HL-60/S4 (cell line): ENCODE results near the gene IGF2.

Experiments
- in situ Hi-C: fragments of 300-500 bp; cut with MboI; formaldehyde crosslinking; loops from 2 replicates; pipeline ENCODE4 v1.14.3; 2022; ENCODE audit warnings: low sequenced_read_pairs

Gene IGF2

GRCh38 chr11:2157294-2158040 lies 18.3 kb upstream of the IGF2 start:
- in situ Hi-C loops, result loop anchor here (25.0 kb wide), 1 partner anchor 320 kb away; the partner anchor contains the start of genes SYT8 and TNNI2

- in situ Hi-C loops, result loop anchor here (25.0 kb wide), 1 partner anchor 319 kb away; the partner anchor contains the start of genes SYT8 and TNNI2
Observed at GRCh38 chr11:2156416-2157182, 17.4 kb upstream of the IGF2 start.

GRCh38 chr11:2155511-2155910 lies 16.3 kb upstream of the IGF2 start:
- in situ Hi-C loops, result loop anchor here (25.0 kb wide), 1 partner anchor 318 kb away; the partner anchor contains the start of genes SYT8 and TNNI2

GRCh38 chr11:2154889-2155288 lies 15.7 kb upstream of the IGF2 start:
- in situ Hi-C loops, result loop anchor here (25.0 kb wide), 1 partner anchor 318 kb away; the partner anchor contains the start of genes SYT8 and TNNI2

- in situ Hi-C loops, result loop anchor here (25.0 kb wide), 1 partner anchor 317 kb away; the partner anchor contains the start of genes SYT8 and TNNI2
Observed at GRCh38 chr11:2154195-2154585, 15.0 kb upstream of the IGF2 start.

DNA sequence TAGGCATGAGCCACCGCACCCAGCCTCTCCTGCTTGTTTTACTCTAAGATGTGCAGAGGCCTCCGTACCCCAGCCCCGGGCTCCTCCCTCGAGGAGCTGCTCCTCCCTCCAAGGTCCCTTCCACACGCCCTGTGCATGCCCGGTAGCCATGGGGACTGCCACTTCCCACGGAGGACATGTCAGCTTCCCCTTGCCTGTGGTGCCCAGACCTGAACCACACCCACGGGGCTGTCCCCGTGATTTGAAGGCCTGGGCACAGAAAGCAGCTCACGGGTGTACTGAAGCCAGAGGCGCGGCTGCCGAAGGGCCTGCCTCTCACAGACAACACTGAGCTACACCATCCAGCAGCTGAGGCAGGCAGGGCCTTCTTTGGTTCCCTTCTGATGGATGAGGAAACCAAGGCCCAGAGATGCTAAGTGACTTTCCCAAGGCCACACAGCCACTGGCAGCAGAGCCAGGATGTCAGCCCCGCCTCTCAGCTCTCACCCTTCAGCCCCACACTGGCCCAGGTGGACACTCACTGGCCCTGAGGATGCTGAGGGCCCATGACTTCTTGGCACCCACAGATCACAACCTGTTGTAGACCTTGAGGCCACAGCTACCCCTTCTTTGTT lies 14.5 kb upstream of the IGF2 start:
- in situ Hi-C loops, result loop anchor here (25.0 kb wide), 1 partner anchor 316 kb away; the partner anchor contains the start of genes SYT8 and TNNI2

- in situ Hi-C loops, result loop anchor here (25.0 kb wide), 1 partner anchor 314 kb away; the partner anchor contains the start of genes SYT8 and TNNI2
Observed at GRCh38 chr11:2151500-2152257, 12.5 kb upstream of the IGF2 start.

DNA sequence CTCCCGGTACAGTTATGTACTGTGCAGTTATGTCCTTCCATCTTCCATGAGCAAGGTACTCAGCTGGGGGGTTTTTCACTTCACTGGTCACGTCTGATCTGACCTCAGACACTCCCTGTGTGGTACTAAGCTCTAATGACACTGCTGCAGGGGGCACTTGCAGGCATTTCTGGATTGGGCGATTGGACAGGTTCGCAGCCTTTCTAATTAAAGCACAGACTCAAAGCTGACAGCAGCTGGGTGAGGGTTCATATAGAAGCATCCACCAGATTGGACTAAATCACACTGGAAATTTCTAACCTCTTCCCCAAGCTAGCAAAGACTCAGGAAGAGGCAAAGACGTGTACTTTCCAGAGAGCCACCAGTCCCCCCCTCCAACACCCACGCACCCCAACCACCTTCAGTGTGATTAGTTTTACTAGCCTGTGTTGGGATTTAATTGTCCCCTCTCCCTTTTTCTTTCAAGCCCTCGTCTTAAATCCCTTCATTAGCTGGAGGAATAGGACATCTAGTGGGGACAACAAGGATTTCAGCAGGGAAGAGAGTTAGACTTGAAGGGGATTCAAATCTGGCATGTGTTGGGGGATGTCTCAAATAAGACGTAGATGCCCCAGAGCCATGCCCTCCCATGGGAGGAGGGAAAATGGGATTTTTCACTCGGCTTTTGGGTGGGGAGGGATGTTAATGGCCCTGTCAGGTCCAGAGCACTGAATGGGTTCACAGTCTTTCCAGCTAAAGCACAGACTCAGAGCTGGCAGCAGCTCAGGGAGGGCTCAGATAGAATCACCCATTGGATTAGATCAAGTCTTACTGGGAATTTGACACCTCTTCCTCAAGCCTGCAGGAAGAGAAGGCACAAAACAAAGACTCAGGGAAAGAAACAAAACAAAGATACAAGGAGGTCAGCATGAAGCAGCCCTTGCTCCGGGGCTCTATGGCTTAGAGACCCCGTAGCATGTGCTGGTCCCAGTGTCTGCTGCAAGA lies 11.0 kb upstream of the IGF2 start:
- in situ Hi-C loops, result loop anchor here (25.0 kb wide), 1 partner anchor 313 kb away; the partner anchor contains the start of genes SYT8 and TNNI2

DNA sequence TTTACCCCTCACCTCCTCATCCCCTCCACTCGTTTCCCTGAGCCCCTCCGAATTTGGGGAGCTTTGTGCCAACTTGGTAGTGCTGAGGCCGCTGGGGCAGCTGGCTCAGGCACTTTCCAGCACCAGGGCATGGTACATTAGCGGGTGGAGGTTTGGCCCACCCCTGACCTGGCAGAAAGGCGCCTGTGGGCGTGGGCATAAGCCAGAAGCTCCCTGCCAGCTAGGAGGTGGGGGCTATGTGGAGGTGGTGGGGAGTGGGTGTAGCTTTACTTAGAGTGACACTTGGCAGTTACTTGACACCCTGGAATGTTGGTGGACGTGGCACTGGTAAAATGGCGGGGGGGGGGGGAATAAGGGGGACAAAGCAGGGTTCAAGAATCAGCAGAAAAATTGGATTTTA lies 10.3 kb upstream of the IGF2 start:
- in situ Hi-C loops, result no loop called here

DNA sequence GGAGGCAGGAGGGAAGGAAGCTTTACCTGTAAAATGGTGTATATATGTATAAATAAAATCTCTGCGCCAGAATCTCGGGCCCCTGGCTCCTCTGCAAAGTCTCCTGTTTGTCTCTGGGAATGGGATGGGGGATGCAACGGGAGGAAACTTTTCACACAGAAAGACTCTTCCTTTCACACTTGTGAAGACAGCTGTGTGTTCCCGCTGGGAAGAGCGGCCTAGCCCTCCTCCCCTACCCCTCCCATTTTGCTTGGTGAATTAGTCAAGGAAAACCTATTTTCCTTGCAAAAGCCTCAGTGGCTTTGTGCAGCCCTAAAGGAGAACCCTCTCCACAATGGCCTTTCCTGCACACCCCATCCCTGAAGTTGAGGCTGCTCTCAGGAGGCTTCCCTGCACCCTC lies 9.4 kb upstream of the IGF2 start:
- in situ Hi-C loops, result no loop called here

DNA sequence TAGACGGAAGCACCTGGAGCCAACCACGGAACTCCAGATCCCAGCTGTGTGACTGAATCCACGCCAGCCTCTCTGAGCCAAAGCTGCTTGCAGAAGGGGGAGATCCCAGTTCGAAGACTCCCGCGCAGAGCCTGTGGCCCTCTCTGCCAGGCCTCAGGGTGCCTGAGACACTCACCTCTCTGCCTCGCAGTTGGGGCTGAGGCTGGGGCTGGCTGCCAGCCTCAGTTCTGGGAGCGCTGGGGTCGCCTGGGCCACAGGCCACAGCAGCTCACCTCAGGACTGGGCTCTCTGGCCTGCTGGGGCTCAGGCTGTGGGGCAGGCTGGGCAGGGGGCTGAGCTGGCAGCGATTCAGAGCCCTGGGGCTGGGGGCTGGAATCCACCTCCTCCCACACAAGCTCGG lies 8.2 kb upstream of the IGF2 start:
- in situ Hi-C loops, result no loop called here

DNA sequence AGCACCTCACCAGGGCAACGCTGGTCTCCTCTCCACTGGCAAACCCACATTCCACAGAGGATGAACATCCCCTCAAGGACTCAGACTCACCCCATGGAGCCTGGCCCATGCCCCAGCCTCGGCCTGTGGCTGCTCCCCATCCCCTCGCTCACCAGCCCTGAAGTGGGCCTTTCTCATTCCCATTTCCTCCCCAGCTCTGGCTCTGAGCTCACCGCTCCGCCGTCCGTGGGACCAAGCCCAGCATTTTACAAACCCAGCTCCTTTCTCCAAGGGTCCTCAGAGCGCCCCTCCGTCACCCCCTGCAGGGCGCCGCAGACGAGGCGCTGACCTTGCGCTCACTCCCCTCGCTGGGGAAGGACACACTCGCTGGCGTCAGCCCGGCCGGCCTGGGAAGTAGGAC lies 6.9 kb upstream of the IGF2 start:
- in situ Hi-C loops, result no loop called here

GRCh38 chr11:2144544-2145248 lies 5.5 kb upstream of the IGF2 start:
- in situ Hi-C loops, result no loop called here

DNA sequence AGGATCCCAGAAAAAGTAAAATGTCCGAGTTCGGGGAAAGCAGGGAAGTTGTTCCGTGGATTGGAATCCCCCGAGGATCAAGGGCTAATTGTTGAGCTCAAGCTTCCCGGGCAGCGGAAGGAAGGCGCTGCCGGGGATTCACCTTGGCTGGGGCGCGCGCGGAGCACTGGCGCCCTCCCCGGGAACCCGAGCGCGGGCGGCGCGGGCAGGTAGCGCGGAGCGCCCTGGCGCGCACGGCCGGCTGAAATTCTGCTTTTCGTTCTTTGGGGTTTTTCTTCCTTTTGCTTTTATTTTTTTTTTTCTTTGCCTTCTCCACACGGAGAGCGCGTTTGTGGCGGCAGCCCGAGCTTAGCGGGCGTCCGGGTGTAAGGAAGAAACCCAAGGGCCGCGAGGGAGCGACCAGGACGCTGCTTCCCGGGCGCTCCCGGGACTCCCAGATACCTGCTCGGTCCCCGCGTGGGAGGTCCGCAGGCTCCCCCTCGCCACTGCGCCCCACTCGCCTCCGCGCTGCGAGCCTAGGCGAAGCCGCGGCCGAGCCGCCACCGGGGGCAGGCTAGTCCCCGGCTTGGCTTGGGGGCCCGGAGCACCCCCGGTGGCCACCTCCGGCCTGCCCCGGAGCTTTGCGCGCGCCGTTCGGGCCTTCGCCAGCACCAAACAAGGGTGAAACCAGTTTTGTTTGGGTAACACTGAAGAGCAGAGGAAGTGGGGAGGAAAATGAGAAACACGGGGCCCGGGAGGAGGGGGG lies 4.8 kb upstream of the IGF2 start:
- in situ Hi-C loops, result no loop called here

DNA sequence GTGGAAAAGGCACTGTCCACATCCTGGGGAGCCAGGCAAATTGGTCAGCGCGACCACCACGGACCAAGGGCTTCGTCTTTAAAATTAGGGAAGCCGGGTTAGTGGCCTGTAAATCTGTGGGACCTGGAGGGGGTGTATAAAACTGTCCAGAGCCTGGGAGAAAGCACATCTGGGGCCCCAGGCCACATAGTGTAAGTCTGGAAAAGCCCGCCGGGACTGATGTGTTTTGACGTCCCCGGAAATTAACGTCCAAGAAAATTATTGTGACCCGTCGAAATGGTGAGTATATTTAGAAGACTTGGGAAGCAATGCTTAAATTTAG lies 4.2 kb upstream of the IGF2 start:
- in situ Hi-C loops, result no loop called here

GRCh38 chr11:2142762-2143202 lies 3.6 kb upstream of the IGF2 start:
- in situ Hi-C loops, result no loop called here

DNA sequence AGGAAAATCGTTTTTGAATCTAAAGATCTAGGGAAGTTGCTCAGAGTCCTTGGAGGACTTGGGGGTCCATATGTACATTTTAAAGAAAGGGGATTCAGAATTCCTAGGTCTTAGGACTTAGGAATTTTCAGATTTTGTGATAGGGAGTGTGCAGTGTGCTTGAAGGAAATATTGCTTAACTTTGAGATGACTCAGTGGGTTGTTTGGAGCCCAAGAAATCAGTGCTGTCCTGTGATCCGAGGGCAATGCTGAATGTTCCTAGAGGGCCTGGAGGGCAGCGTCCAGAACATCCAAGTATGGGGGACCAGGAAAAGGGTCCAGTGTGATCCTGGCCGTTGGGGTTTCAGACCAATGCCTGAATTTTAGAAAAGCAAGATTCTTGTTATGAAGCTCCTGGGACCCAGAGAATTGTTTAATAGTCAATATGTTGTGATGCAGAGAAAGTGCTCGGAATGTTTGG lies 3.1 kb upstream of the IGF2 start:
- in situ Hi-C loops, result no loop called here
